GM19351 (cell line): ENCODE data around the gene YBX1.
"Not testable (repeated sequence)": the region's sequence is repeated elsewhere in the genome, so short reads cannot be mapped to it uniquely, and the experiment has no call there.

ENCODE experiments used
- ATAC-seq: cut with Tn5 transposase; IDR thresholded peaks from one replicate; pipeline ENCODE4 v1.9.1; 2021; ENCODE audit warnings: mild to moderate bottlenecking, moderate library complexity; ENCODE audit not compliant: unreplicated experiment

The YBX1 gene

DNA sequence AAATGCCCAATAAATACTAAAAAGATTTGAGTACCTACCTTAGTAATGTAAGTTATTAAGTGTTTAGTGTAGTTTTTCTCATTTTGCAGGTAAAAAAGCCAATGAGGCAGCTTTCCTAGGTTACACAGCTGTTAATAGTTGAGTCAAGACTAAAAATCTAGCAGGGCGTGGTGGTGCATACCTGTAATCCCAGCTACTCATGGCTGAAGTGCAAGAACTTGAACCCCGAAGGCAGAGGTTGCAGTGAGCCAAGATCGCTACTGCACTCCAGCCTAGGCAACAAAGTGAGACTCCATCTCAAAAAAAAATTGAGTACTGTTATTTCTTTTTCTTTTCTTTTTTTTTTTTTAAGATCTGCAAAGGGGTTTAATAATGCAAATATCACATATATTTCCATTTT is 7.7 kb downstream of the YBX1 start:
- no peak for ATAC-seq

DNA sequence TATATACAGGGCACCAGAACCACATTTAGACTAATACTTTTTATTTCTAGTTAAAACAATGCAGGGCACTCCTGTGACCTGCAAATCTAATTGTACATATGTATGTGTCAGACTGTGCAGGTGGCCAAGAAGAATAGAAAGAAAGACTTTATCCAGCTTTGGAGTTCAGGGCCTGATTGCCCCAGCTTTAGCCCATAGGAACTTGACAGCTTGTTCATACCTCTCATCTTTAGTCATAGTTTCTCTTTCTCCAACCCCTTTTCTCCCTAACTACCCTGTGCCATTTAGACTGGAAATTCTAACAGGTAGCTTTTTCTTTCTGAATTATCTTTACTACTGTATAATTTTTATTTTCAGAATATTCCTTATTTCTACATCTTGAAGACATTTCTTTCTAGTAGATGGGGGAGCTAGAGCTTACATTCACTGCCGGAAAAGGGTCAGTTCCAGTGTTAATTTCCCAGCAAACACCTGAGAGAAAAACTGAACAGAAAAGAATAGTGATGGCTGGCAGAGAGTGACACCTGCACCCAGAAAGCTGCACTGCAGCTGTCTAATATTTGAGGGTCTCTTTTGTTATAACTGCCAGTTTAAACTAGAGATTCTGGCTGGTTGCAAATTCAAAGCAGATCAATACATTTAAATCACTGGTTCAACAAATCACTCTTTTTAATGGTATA is 8.4 kb downstream of the YBX1 start:
- no peak for ATAC-seq

DNA sequence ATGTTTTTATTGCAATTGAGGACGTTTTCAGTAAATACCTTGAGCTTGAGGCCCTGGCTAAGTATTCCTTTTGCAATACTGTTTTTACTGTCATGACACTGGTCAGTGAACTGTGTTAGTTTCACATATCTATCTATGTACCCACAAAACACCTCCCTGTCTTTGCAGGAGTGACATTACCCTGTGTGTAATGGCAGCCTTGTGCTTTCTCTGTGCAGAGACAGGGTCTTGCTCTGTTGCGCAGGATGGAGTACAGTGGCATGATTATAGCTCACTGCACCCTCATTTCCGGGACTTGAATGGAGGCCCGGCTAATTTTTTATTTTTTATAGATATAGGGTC is 8.9 kb downstream of the YBX1 start:
- ATAC-seq = no peak

DNA sequence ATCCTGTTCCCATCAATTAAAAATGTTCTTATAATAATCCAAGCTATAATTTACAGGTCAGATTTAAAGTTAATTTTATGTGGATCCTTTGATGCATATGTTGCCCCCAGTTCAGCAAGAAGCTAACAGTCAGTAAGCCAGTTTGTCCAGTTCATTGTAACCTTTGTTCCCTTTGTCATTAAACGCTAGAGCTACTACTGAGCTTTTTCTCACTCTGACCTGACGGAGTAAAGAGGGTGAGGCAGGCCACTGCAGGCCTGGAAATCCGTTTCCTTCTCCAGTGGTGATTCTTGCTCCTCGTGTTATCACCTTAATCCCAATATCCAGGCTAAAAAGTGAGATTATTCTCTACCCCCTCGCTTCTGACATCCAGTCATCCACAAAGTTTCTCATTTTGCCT is 10.2 kb downstream of the YBX1 start:
- no peak for ATAC-seq

DNA sequence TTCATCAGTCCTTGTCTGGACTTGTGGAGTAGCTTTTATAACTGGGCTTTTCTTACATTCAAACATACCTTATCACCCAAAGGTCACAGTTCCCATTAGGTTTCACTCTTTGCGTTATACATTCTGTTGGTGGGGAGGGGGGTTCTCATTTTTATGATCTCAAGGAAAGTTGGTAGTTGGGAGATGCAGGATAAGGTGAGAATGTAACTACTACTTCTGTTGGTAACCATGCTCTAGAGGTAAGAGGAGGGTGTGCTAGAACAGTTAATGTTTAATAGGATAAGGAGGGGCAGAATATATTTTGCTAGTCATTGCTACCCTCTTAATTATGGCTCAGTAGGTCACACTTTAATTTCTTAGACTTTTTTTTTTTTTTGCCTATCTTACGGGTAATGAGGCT is 10.7 kb downstream of the YBX1 start:
- no peak for ATAC-seq

DNA sequence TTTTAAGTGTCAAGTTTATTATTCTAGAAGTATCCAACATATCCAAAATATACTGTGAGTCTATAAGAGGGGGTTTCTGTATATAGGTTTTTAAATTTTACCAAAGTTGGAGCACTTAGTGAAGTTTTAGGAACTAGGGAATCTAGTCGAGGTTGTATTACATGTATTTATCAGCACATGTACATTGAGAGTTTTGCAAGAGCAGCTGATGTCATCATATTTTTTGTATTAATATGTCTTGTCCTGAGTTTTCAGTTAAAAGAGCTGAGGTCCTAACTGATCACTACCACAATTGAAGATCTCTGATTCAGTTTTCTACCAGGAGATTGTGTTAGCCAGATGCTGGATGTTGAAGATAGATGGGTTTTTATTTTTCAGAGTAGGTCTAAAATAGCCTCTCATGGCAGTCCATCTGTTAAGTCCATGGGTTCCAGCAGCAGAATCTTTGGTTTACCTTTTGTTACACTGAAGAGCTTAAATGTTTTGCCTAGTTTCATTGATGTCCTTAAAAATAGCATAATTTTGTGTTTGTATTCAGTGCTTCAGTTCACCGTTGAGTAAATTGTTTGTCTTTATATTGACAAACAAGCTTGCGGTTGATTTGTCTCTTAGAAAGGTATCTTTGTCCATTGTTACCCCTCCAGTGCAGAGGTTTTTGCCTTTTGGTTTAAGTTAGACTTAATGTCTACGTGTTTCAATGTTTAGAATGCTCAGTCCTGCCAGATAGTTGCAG is 16.0 kb downstream of the YBX1 start:
- ATAC-seq = no peak

DNA sequence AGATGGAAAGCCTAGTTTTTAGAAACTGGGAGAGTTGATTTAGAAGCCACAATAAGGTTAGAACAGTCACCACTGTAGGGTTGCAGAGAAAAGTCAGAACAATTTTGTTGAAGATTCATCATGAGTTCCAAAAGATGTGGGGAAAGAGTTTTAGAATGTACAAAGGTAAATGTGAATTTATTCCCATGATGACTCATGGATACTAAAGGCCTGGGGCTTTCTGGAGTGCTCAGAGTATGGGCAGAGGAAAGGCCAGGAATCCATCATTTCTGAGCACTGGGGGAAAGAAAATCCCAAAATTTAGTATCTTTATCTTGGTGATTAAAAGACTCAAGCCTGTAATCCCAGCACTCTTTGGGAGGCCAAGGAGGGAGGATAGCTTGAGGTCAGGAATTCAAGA is 17.8 kb downstream of the YBX1 start:
- ATAC-seq = no peak

DNA sequence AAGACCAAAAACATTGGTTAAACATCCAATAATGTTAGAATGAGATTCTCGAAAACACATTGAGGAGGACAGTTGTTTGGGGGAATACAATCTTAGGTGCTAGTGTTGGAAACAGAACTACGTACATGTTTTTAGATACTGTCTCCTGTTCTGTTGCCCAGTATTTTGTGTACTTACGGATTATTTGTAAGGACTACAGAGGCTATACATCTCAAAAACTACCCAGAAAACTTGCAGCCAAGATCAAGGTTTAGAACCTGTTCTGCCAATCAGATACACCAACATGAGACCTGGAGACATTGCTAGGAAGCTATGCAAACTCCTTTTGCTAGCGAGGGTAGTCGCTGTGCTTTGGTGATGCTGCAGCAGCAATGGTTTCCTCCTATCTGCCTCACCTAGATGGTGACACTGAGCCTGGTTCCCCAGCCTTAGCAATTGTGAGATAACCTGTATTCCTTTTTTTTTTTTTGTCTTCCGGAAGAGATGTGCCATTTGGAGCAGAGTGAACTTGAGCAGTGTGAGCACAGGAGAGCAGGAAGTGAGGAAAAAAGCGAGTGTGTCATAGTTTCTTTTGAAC is 21.8 kb downstream of the YBX1 start:
- ATAC-seq = no peak

DNA sequence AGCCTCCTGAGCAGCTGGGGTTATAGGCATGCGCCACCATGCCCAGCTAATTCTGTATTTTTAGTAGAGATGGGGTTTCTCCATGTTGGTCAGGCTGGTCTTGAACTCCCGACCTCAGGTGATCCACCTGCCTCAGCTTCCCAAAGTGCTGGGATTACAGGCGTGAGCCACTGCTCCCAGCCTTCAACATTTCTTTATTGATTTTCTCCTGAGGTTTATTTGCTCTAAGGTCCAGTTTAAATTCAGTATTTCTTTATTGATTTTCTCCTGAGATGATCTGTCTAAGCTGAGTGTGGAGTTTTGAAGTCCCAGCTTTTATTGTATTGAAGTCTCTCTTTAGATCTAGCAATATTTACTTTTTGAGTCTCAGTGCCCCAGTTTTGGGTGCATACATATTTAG is 30.6 kb downstream of the YBX1 start:
- ATAC-seq = not testable (repeated sequence)

DNA sequence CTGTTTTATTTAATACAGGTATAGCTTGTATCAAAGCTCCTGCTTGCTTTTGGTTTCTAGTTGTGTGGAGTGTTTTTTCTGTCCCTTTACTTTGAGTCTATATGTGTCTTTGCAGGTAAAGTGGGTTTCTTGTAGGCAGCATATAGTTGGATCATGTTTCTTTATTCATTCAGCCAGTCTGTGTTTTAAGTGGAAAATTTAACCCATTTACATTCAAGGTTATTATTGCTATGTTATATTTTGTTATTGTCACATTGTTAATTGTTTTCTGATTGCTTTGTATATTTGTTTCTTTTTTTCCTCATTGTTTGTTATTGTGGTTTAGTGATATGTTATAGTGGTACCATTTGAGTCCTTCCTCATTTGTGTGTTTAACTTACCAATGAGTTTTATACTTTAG is 31.1 kb downstream of the YBX1 start:
- ATAC-seq = no peak

DNA sequence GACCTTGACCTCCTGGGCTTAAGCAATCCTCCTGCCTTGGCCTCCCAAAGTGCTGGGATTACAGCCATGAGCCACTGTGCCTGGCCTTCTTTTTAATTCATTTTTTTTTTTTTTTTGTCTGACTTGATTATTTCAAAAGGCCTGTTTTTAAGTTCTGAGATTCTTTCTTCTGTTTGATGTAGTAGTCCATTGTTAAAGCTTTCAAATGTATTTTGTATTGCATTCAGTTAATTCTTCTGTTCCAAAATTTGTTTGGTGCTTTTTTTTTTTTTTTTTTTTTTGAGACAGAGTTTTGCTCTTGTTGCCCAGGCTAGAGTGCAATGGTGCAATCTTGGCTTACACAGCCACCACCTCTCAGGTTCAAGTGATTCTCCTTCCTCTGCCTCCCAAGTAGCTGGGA is 32.2 kb downstream of the YBX1 start:
- not testable (repeated sequence) for ATAC-seq

DNA sequence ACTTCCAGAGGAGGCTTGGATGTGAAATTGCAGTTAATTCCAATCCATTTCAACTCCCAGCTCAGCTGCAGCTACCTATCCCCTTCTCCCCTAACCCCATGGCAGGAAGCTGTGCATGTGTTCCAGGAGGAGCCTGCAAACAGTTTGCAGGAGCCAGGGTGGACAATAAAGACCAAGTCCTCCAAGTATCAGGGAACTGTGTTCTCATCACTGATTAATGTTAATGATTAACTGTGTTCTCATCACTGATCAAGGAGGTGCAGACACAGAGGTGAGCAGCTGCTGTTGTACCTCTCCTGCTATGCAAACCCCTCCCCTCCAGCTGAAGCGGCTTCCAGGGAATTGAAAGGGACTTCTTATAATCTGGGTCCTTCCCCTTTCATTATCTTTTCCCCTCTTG is 38.6 kb downstream of the YBX1 start:
- no peak for ATAC-seq

DNA sequence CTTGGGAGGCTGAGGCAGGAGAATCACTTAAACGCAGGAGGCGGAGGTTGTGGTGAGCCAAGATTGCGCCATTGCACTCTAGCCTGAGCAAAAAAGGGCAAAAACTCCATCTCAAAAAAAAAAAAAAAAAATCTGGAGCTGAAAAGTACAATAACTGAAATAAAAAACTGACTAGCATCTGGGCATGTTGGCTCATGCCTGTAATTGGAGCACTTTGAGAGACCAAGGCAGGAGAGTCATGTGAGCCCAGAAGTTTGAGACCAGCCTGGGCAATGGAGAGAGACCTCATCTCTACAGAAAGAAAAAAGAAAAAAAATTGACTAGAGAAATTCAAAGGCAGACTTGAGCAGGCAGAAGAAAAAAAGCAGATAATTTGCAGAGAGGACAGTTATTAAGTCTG is 39.7 kb downstream of the YBX1 start:
- no peak for ATAC-seq

DNA sequence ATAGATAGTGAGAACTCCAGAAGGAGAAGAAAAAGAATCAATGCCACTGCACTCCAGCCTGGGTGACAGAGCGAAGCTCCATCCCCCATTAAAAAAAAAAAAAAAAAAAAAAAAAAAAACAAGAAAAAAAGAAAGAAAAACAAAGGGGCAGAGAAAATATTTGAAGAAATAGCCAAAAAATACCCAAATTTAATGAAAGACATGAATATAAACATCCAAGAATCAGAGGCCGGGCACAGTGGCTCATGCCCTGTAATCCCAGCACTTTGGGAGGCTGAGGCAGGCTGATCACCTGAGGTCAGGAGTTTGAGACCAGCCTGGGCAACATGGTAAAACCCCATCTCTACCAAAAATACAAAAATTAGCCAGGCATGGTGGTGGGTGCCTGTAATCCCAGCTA is 40.2 kb downstream of the YBX1 start:
- ATAC-seq = not testable (repeated sequence)

DNA sequence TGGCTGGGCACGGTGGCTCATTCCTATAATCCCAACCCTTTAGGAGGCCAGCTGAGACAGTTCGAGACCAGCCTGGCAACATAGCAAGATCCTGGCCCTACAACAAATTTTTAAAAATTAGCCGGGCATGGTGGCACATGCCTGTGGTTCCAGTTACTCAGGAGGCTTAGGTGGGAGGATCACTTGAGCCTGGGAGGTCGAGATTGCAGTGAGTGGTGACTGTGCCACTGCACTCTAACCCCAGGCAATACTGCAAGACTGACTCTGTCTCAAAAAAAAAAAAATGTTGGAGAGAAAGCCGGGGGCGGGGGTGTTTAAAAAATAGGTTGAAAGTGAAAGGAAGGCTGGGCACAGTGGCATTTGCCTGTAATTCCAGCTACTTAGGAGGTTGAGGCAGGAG is 41.3 kb downstream of the YBX1 start:
- no peak for ATAC-seq

DNA sequence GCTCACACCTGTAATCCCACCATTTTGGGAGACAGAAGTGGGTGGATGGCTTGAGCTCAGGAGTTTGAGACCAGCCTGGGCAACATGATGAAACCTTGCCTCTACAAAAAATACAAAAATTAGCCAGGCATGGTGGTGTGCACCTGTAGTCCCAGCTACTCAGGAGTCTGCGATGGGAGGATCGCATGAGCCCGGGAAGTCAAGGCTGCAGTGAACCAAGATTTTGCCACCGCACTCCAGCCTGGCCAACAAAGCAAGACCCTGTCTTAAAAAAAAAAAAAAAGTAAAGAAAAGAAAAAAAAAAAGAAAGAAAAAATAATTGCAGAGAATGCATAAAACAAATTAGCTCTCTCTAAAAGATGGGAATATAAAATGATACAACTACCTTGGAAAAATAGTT is 43.6 kb downstream of the YBX1 start:
- not testable (repeated sequence) for ATAC-seq

DNA sequence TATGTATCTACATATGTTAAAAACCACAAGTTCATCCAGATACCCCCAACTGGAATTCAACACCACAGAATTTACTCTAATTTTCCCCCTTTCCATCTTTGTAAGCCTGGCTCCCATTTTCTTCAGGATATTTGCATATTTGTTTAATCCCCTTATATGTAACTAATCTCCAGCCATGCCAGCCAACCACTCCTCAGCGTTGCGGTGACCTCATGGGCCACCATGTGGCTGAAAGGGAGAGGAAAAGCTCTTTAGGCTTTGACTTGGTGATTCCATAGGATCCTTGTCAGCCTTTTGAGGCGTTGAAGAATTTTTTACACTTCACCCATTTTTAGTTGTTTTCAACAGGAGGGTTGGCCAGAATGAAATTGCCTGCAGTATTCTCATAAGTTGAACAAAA is 47.8 kb downstream of the YBX1 start:
- ATAC-seq = no peak

DNA sequence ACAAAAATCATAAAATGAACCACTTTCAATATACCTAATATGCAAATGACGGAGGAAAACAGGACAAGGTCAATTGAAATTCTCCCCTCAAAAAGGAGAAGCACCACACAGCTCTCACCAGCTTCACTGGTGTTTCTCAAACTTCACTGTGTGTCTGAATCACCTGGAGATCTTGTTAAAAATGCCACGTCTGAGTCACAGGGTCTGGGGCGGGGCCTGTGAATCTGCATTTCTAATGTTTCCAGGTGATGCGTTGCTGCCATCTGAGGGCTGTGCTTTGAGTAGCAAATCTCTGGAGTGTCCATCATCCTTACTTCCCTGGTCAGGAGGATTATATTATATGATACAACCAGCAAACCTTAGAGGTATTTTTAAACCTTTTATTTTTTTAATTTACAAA is 48.8 kb downstream of the YBX1 start:
- ATAC-seq = no peak

DNA sequence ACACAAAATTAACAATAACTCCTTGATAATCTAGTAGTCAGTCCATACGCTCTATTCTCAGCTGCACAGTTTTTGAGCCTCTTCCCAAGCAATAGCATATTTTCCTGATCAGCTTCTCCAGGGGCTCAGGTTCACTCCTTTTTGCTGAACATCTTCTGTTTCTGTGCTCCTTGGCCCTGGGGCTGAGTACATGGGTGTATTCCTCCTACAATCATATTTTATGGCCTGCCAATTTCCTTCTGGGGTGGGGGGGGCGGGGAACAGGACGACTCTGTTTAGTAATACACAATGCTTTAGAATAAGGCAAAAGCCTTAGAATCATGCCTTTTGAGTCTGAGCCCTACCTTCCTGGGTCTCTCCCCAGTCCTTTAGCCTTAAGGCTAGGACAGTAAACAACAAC is 49.4 kb downstream of the YBX1 start:
- no peak for ATAC-seq

DNA sequence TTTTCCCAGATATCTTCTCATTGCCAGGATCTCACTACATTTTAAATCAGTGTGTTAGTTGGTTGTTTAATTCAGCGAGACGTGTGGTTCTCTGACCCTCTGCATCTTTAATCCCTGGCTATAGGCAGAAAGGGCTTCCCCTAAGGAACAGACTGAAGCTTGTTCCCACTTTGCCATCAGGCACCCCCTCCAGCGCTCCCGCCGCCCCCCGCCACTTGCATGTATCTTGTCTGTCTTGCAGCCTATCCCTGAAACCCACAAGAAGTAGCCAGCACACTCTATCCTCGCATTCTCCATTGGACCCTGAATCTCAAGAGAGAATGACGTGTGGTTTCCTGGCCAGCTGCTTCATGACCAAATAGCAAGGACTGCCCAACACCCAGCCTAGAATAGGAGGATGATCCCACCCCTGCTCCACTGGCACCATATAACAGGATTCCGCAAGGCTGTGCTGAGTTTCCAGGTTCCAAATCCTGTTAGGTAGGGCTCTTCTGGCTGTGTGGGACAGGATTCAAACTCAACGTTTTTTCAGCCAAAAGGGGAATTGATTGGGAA is 50.0 kb downstream of the YBX1 start:
- ATAC-seq = no peak

DNA sequence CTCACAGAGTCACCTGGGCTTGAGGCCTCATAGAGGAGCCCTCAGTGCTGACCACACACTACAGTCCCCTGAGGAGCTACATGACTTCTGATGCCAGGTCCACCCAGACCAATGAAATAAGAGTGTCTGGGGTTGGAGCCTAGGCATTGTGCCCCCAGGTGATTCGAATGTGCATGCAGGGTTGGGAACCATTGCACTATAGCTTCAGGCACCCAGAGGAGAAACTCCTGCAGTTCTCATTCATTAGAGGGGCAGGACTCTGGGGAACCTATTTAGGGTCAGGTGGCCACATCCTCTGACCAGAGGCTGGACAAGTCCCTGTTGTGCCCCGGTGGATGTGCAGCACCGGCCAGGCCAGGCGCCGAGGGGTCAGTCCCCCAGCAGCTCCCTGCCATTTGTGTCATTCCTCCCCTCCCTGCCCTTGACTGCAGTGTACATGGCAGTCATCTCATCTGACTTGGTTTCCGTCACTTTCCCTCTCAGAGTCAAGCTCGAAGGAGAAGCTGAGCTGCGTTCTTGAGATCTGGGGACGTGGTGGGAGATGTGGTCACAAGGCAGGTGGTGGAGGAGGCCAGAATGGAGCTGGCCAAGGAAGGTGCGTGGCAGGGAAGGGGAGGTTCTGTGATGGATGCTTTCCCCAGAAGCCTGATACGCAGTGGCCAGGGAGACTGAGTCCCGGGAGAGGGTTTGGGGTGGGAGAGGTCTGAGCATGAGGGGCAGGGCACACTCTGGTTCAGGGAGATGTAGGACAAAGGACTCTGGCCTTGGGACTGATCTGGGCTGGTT is 51.4 kb downstream of the YBX1 start:
- no peak for ATAC-seq
